ENCODE results near the gene CD180. TPM values are rescaled to one million over a fixed set of nuclear protein-coding genes. Genes with fewer than 3 reads are reported as not detected.

Gene CD180
- total RNA-seq, 1 donor from 2014 or later: 1.0 TPM

GRCh38 chr5:67214707-67215447 is 18.3 kb upstream of the CD180 start:
- peaks cover 12 to 21% (median 16%) of the 10 kb centered on the region in 3 donors for H3K4me1 ChIP-seq (ENCODE audit: control insufficient read depth in 3 of 3, insufficient read depth in 3 of 3, low read length in 3 of 3)
- peak overlapping the region; percentile 34 for H3K27ac ChIP-seq (ENCODE audit: low read depth, low read length)
- no peak overlapping the region for H3K4me3 ChIP-seq (ENCODE audit: low read length in 3 of 3)
- H3K9me3 ChIP-seq (ENCODE audit: control insufficient read depth in 3 of 3, low read length in 3 of 3): no peaks in the 10 kb centered on the region
- H3K9ac ChIP-seq (ENCODE audit: low read depth in 1 of 3, low read length in 3 of 3): no peak overlapping the region
- no peaks in the 10 kb centered on the region for H3K27me3 ChIP-seq (ENCODE audit: control insufficient read depth in 3 of 3, insufficient read depth in 3 of 3, low read length in 3 of 3)
- no peaks in the 10 kb centered on the region for H3K36me3 ChIP-seq (ENCODE audit: control insufficient read depth in 3 of 3, insufficient read depth in 3 of 3, low read length in 3 of 3)

- Histone ChIP-seq H3K27ac (ENCODE audit: low read depth, low read length) (no peak overlapping the region), H3K36me3 (ENCODE audit: control insufficient read depth in 3 of 3, insufficient read depth in 3 of 3, low read length in 3 of 3) (no peaks in the 10 kb centered on the region), H3K4me1 (ENCODE audit: control insufficient read depth in 3 of 3, insufficient read depth in 3 of 3, low read length in 3 of 3) (peaks cover 12 to 23% (median 16%) of the 10 kb centered on the region in 3 donors), H3K9ac (ENCODE audit: low read depth in 1 of 3, low read length in 3 of 3) (no peak overlapping the region), H3K9me3 (ENCODE audit: control insufficient read depth in 3 of 3, low read length in 3 of 3) (no peaks in the 10 kb centered on the region), H3K4me3 (ENCODE audit: low read length in 3 of 3) (no peak overlapping the region), H3K27me3 (ENCODE audit: control insufficient read depth in 3 of 3, insufficient read depth in 3 of 3, low read length in 3 of 3) (no peaks in the 10 kb centered on the region)
These were observed 17.4 kb upstream of the CD180 start for GRCh38 chr5:67214036-67214435.

GRCh38 chr5:67211926-67212325 is 15.3 kb upstream of the CD180 start:
- Histone ChIP-seq H3K4me3 (ENCODE audit: low read length in 3 of 3) (no peak overlapping the region), H3K4me1 (ENCODE audit: control insufficient read depth in 3 of 3, insufficient read depth in 3 of 3, low read length in 3 of 3) (peaks cover 14 to 25% (median 16%) of the 10 kb centered on the region in 3 donors), H3K27ac (ENCODE audit: low read depth, low read length) (no peak overlapping the region), H3K36me3 (ENCODE audit: control insufficient read depth in 3 of 3, insufficient read depth in 3 of 3, low read length in 3 of 3) (no peaks in the 10 kb centered on the region), H3K9me3 (ENCODE audit: control insufficient read depth in 3 of 3, low read length in 3 of 3) (no peaks in the 10 kb centered on the region), H3K9ac (ENCODE audit: low read depth in 1 of 3, low read length in 3 of 3) (no peak overlapping the region), H3K27me3 (ENCODE audit: control insufficient read depth in 3 of 3, insufficient read depth in 3 of 3, low read length in 3 of 3) (no peaks in the 10 kb centered on the region)

GRCh38 chr5:67209141-67209771 is 12.7 kb upstream of the CD180 start:
- Histone ChIP-seq H3K9me3 (ENCODE audit: control insufficient read depth in 3 of 3, low read length in 3 of 3) (no peaks in the 10 kb centered on the region), H3K27ac (ENCODE audit: low read depth, low read length) (no peak overlapping the region), H3K4me1 (ENCODE audit: control insufficient read depth in 3 of 3, insufficient read depth in 3 of 3, low read length in 3 of 3) (peaks cover 2 to 7% (median 4%) of the 10 kb centered on the region in 3 donors), H3K36me3 (ENCODE audit: control insufficient read depth in 3 of 3, insufficient read depth in 3 of 3, low read length in 3 of 3) (no peaks in the 10 kb centered on the region), H3K9ac (ENCODE audit: low read depth in 1 of 3, low read length in 3 of 3) (no peak overlapping the region), H3K27me3 (ENCODE audit: control insufficient read depth in 3 of 3, insufficient read depth in 3 of 3, low read length in 3 of 3) (no peaks in the 10 kb centered on the region), H3K4me3 (ENCODE audit: low read length in 3 of 3) (no peak overlapping the region)

GRCh38 chr5:67208403-67208802 is 11.8 kb upstream of the CD180 start:
- Histone ChIP-seq H3K27me3 (ENCODE audit: control insufficient read depth in 3 of 3, insufficient read depth in 3 of 3, low read length in 3 of 3) (no peaks in the 10 kb centered on the region), H3K9me3 (ENCODE audit: control insufficient read depth in 3 of 3, low read length in 3 of 3) (no peaks in the 10 kb centered on the region), H3K27ac (ENCODE audit: low read depth, low read length) (no peak overlapping the region), H3K36me3 (ENCODE audit: control insufficient read depth in 3 of 3, insufficient read depth in 3 of 3, low read length in 3 of 3) (no peaks in the 10 kb centered on the region), H3K4me3 (ENCODE audit: low read length in 3 of 3) (no peak overlapping the region), H3K4me1 (ENCODE audit: control insufficient read depth in 3 of 3, insufficient read depth in 3 of 3, low read length in 3 of 3) (peaks cover 2 to 10% (median 4%) of the 10 kb centered on the region in 3 donors), H3K9ac (ENCODE audit: low read depth in 1 of 3, low read length in 3 of 3) (no peak overlapping the region)

- H3K27ac ChIP-seq (ENCODE audit: low read depth, low read length): no peak overlapping the region
- H3K27me3 ChIP-seq (ENCODE audit: control insufficient read depth in 3 of 3, insufficient read depth in 3 of 3, low read length in 3 of 3): no peaks in the 10 kb centered on the region
- no peaks in the 10 kb centered on the region for H3K36me3 ChIP-seq (ENCODE audit: control insufficient read depth in 3 of 3, insufficient read depth in 3 of 3, low read length in 3 of 3)
- no peak overlapping the region for H3K9ac ChIP-seq (ENCODE audit: low read depth in 1 of 3, low read length in 3 of 3)
- no peaks in the 10 kb centered on the region for H3K9me3 ChIP-seq (ENCODE audit: control insufficient read depth in 3 of 3, low read length in 3 of 3)
- peaks cover 2 to 10% (median 4%) of the 10 kb centered on the region in 3 donors for H3K4me1 ChIP-seq (ENCODE audit: control insufficient read depth in 3 of 3, insufficient read depth in 3 of 3, low read length in 3 of 3)
- H3K4me3 ChIP-seq (ENCODE audit: low read length in 3 of 3): no peak overlapping the region
These were observed 10.3 kb upstream of the CD180 start for GRCh38 chr5:67206929-67207328.

GRCh38 chr5:67206461-67206860 is 9.9 kb upstream of the CD180 start:
- H3K36me3 ChIP-seq (ENCODE audit: control insufficient read depth in 3 of 3, insufficient read depth in 3 of 3, low read length in 3 of 3): no peaks in the 10 kb centered on the region
- H3K9ac ChIP-seq (ENCODE audit: low read depth in 1 of 3, low read length in 3 of 3): no peak overlapping the region
- H3K9me3 ChIP-seq (ENCODE audit: control insufficient read depth in 3 of 3, low read length in 3 of 3): no peaks in the 10 kb centered on the region
- H3K27ac ChIP-seq (ENCODE audit: low read depth, low read length): no peak overlapping the region
- no peaks in the 10 kb centered on the region for H3K27me3 ChIP-seq (ENCODE audit: control insufficient read depth in 3 of 3, insufficient read depth in 3 of 3, low read length in 3 of 3)
- H3K4me3 ChIP-seq (ENCODE audit: low read length in 3 of 3): no peak overlapping the region
- peaks cover 2 to 10% (median 4%) of the 10 kb centered on the region in 3 donors for H3K4me1 ChIP-seq (ENCODE audit: control insufficient read depth in 3 of 3, insufficient read depth in 3 of 3, low read length in 3 of 3)

- Histone ChIP-seq H3K27ac (ENCODE audit: low read depth, low read length) (no peak overlapping the region), H3K9ac (ENCODE audit: low read depth in 1 of 3, low read length in 3 of 3) (no peak overlapping the region), H3K4me3 (ENCODE audit: low read length in 3 of 3) (no peak overlapping the region), H3K4me1 (ENCODE audit: control insufficient read depth in 3 of 3, insufficient read depth in 3 of 3, low read length in 3 of 3) (peaks cover 2 to 10% (median 4%) of the 10 kb centered on the region in 3 donors), H3K27me3 (ENCODE audit: control insufficient read depth in 3 of 3, insufficient read depth in 3 of 3, low read length in 3 of 3) (no peaks in the 10 kb centered on the region), H3K9me3 (ENCODE audit: control insufficient read depth in 3 of 3, low read length in 3 of 3) (peaks cover 0 to 3% (median 0%) of the 10 kb centered on the region in 3 donors), H3K36me3 (ENCODE audit: control insufficient read depth in 3 of 3, insufficient read depth in 3 of 3, low read length in 3 of 3) (no peaks in the 10 kb centered on the region)
These were observed 9.4 kb upstream of the CD180 start for GRCh38 chr5:67205981-67206380.

GRCh38 chr5:67204821-67205220 is 8.2 kb upstream of the CD180 start:
- Histone ChIP-seq H3K9ac (ENCODE audit: low read depth in 1 of 3, low read length in 3 of 3) (no peak overlapping the region), H3K27ac (ENCODE audit: low read depth, low read length) (no peak overlapping the region), H3K4me3 (ENCODE audit: low read length in 3 of 3) (no peak overlapping the region), H3K27me3 (ENCODE audit: control insufficient read depth in 3 of 3, insufficient read depth in 3 of 3, low read length in 3 of 3) (no peaks in the 10 kb centered on the region), H3K9me3 (ENCODE audit: control insufficient read depth in 3 of 3, low read length in 3 of 3) (peaks cover 0 to 3% (median 0%) of the 10 kb centered on the region in 3 donors), H3K36me3 (ENCODE audit: control insufficient read depth in 3 of 3, insufficient read depth in 3 of 3, low read length in 3 of 3) (no peaks in the 10 kb centered on the region), H3K4me1 (ENCODE audit: control insufficient read depth in 3 of 3, insufficient read depth in 3 of 3, low read length in 3 of 3) (peaks cover 2 to 10% (median 4%) of the 10 kb centered on the region in 3 donors)

GRCh38 chr5:67203701-67204074 is 7.1 kb upstream of the CD180 start:
- peaks cover 0 to 3% (median 0%) of the 10 kb centered on the region in 3 donors for H3K9me3 ChIP-seq (ENCODE audit: control insufficient read depth in 3 of 3, low read length in 3 of 3)
- no peak overlapping the region for H3K9ac ChIP-seq (ENCODE audit: low read depth in 1 of 3, low read length in 3 of 3)
- H3K27ac ChIP-seq (ENCODE audit: low read depth, low read length): no peak overlapping the region
- peaks cover 2 to 6% (median 4%) of the 10 kb centered on the region in 3 donors for H3K4me1 ChIP-seq (ENCODE audit: control insufficient read depth in 3 of 3, insufficient read depth in 3 of 3, low read length in 3 of 3)
- H3K36me3 ChIP-seq (ENCODE audit: control insufficient read depth in 3 of 3, insufficient read depth in 3 of 3, low read length in 3 of 3): no peaks in the 10 kb centered on the region
- no peak overlapping the region for H3K4me3 ChIP-seq (ENCODE audit: low read length in 3 of 3)
- no peaks in the 10 kb centered on the region for H3K27me3 ChIP-seq (ENCODE audit: control insufficient read depth in 3 of 3, insufficient read depth in 3 of 3, low read length in 3 of 3)
